ENCODE measurements around the gene CFAP69.
"Not testable (repeated sequence)": the region's sequence is repeated elsewhere in the genome, so short reads cannot be mapped to it uniquely, and the experiment has no call there.

Gene CFAP69

DNA sequence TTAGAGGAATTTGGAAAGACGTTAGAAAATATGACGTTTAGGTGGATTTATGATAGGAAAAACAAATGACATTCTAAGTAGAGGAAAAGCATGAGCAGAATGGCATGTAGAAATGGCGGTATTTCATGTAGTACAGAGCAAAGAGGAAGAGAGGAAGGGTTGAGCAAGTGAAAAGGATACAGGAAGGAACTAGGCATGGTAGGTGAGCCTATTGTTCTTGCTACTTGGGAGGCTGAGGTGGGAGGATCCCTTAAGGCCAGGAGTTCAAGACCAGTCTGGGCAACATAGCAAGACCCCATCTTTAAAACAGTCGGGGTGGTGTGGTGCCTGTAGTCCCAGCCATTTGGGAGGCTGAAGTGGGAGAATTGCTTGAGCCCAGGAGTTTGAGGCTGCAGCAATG is 102.8 kb downstream of the CFAP69 start:
- no peak for DNase-seq

DNA sequence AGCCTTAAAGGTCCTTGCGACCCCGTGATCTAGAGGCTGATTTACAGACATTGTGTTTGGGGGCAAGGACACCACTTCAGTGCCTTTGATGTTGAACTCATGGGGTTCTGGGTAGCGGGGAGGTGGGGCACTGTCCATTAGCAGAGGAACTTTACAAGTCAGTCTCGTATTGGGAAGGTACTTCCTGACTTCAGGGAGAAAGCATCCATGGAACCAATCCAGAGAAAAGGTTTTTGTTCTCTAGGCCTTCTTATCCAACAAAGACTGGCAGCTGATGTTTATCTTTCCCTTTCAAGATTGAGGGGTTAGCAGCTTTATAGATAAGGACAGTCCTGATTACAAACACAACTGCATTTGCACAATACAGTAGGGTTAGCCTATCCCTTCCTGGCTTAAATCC is 104.3 kb downstream of the CFAP69 start:
- no peak for DNase-seq

DNA sequence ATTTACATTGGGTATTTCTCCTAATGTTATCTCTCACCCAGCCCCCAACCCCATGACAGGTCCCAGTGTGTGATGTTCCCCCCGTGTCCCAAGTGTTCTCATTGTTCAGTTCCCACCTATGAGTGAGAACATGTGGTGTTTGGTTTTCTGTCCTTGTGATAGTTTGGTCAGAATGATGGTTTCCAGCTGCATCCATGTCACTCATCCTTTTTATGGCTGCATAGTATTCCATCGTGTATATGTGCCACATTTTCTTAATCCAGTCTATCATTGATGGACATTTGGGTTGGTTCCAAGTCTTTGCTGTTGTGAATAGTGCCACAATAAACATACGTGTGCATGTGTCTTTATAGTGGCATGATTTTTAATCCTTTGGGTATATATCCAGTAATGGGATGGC is 105.1 kb downstream of the CFAP69 start:
- not testable (repeated sequence) for DNase-seq

DNA sequence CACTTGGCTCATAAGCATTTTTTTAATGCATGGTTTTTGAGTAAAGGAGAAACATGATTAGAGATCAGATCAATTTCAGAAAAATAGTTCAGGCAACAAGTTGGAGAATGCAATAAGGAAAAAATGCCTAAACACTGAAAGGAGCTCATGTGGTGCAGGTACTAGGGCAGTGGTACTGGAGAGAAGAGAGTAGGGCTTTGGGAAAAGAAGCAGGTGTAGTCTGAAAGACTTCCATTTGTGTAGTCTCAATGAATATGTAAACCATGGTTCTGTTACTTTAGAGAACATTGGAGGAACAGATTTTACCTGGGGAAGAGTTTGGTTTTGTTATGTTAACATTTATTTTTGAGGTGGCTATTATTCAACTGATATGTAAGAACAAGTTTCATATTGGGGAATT is 107.0 kb downstream of the CFAP69 start:
- no peak for DNase-seq

Measured in activated CD4-positive, alpha-beta T cell treated with anti-CD3 and anti-CD28 coated beads, Interleukin-2, amount 50 U/mL, for 16 hours (primary cell).